SU-DHL-6 (cell line): Measurements from ENCODE around the gene GDAP1L1.

Source experiments
- CTCF ChIP-seq: fragments of 200-600 bp; sonication (generic); IDR thresholded peaks from one replicate; pipeline ENCODE4 v1.5.1; 2017; ENCODE audit warnings: antibody characterized with exemption, mild to moderate bottlenecking, low read length, moderate library complexity; ENCODE audit not compliant: insufficient read depth, poor library complexity, severe bottlenecking
- EZH2phosphoT487 ChIP-seq: fragments of 200-600 bp; sonication (generic), shearing (Covaris generic); conservative IDR thresholded peaks from 2 replicates; pipeline ENCODE4 v1.6.1; 2018; ENCODE audit warnings: mild to moderate bottlenecking, antibody characterized with exemption, low read length, moderate library complexity, mixed read lengths

DNA sequence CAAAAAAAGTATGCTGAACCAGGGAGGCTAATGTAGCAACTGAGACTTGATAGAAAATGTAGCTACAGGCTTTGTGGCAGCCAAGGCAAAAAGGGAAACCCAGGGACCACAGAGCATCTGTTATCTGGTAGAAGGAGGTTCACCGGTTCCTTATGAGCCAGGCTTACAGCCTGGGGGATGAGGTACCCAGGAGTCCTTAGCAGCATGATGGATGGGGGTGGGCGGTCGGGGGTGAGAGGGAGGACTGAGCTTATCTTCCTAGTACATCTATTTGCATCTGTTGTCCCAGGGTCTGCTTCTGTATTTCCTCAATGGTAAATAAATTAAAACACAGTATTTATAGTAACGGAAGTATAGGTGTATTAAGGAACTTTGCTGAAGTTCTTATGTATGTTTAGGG, 1.1 kb upstream of the GDAP1L1 start:
- TF ChIP-seq CTCF (no peak), EZH2phosphoT487 (no peak)
